GM18907 (cell line): ENCODE results near the gene PDZD2.
A peak's percentile ranks its signal among the peaks of the same experiment; 100 is the strongest.
"Not testable (repeated sequence)": the region's sequence is repeated elsewhere in the genome, so short reads cannot be mapped to it uniquely, and the experiment has no call there.

ENCODE experiments used
- ATAC-seq: cut with Tn5 transposase; IDR thresholded peaks from one replicate; pipeline ENCODE4 v1.9.1; 2021; ENCODE audit warnings: mild to moderate bottlenecking, moderate library complexity; ENCODE audit not compliant: unreplicated experiment

Gene PDZD2

GRCh38 chr5:32090755-32091128 lies 451.8 kb downstream of the PDZD2 start:
- no peak for ATAC-seq

GRCh38 chr5:32092938-32093812 lies 454.2 kb downstream of the PDZD2 start:
- ATAC-seq = peak; percentile 93

- ATAC-seq = no peak
Observed at GRCh38 chr5:32094691-32095090, 455.8 kb downstream of the PDZD2 start.

- no peak for ATAC-seq
Observed at GRCh38 chr5:32095261-32095671, 456.3 kb downstream of the PDZD2 start.

GRCh38 chr5:32096891-32097595 lies 458.1 kb downstream of the PDZD2 start:
- ATAC-seq = no peak

GRCh38 chr5:32098291-32098690 lies 459.4 kb downstream of the PDZD2 start:
- no peak for ATAC-seq

- no peak for ATAC-seq
Observed at GRCh38 chr5:32098890-32099310, 460.0 kb downstream of the PDZD2 start.

- ATAC-seq = no peak
Observed at GRCh38 chr5:32099486-32100035, 460.6 kb downstream of the PDZD2 start.

GRCh38 chr5:32100230-32100629 lies 461.3 kb downstream of the PDZD2 start:
- ATAC-seq = no peak

- no peak for ATAC-seq
Observed at GRCh38 chr5:32100691-32101302, 461.9 kb downstream of the PDZD2 start.

- ATAC-seq = no peak
Observed at GRCh38 chr5:32102254-32102986, 463.5 kb downstream of the PDZD2 start.

GRCh38 chr5:32103521-32103920 lies 464.6 kb downstream of the PDZD2 start:
- ATAC-seq = no peak

GRCh38 chr5:32107291-32107690 lies 468.4 kb downstream of the PDZD2 start:
- no peak for ATAC-seq

- no peak for ATAC-seq
Observed at GRCh38 chr5:32108167-32108566, 469.2 kb downstream of the PDZD2 start.

GRCh38 chr5:32109236-32109635 lies 470.3 kb downstream of the PDZD2 start:
- no peak for ATAC-seq

- no peak for ATAC-seq
Observed at GRCh38 chr5:32110111-32110696, 471.3 kb downstream of the PDZD2 start.

GRCh38 chr5:32115985-32116384 lies 477.1 kb downstream of the PDZD2 start:
- no peak for ATAC-seq

GRCh38 chr5:32116574-32117313 lies 477.8 kb downstream of the PDZD2 start:
- ATAC-seq = no peak

- ATAC-seq = not testable (repeated sequence)
Observed at GRCh38 chr5:32118922-32119321, 480.0 kb downstream of the PDZD2 start.
